ENCODE results near the gene SARNP. TPM values are rescaled to one million over a fixed set of nuclear protein-coding genes. Genes with fewer than 3 reads are reported as not detected.

SARNP gene
- polyA plus RNA-seq, 2 of the 4 experiments (the other 2 are of a cell fraction) = 123 to 198 TPM

- no peak for TF ChIP-seq REST (IDR thresholded peaks at IDR 0.05)
- TF ChIP-seq FOSL2 (IDR thresholded peaks at IDR 0.05) = no peak
- TF ChIP-seq FOSL2 (CRISPR knock-in tag; IDR thresholded peaks at IDR 0.05) = no peak
Observed at GRCh38 chr12:55719371-55719770, 98.2 kb downstream of the SARNP start (continued).

GRCh38 chr12:55718624-55719275 lies 98.8 kb downstream of the SARNP start:
- Histone ChIP-seq H3K4me1 (peaks cover 51% of the 10 kb centered on the region), H3K4me2 (no peak overlapping the region), H3K4me3 (no peak overlapping the region), H3K27ac (no peak overlapping the region), H3K9me3 (no peaks in the 10 kb centered on the region)
- ChIA-PET CTCF (interaction anchor here (1.2 to 12.3 kb wide), 6 partner anchors 11 to 224 kb away, joined by 4 to 139 read pairs (median 32); partner anchors contain the start of genes CD63, GDF11 and ITGA7), POLR2A (interaction anchor here (0.9 kb wide), 1 partner anchor 37 kb away, joined by 3 read pairs; a partner anchor contains a TSS)
- TF ChIP-seq EHMT2 (IDR thresholded peaks at IDR 0.05; ENCODE audit: low read depth) (no peak), HOXB5 (CRISPR knock-in tag; IDR thresholded peaks at IDR 0.05) (no peak), TFCP2L1 (CRISPR knock-in tag; IDR thresholded peaks at IDR 0.05) (no peak), ZFP36 (IDR thresholded peaks at IDR 0.05; ENCODE audit: borderline replicate concordance, partially characterized antibody) (no peak), EP300 (IDR thresholded peaks at IDR 0.05) (no peak), HDAC2 (IDR thresholded peaks at IDR 0.05) (no peak), ZC3H11A (IDR thresholded peaks at IDR 0.05) (no peak), JUNB (IDR thresholded peaks at IDR 0.05) (no peak), RAD21 (conservative IDR thresholded peaks at IDR 0.05 in 1 of 2, IDR thresholded peaks at IDR 0.05 in 1 of 2) (no peak), CEBPB (IDR thresholded peaks at IDR 0.05) (no peak), MAZ (IDR thresholded peaks at IDR 0.05; ENCODE audit: borderline replicate concordance, low read depth, low read length) (no peak), NFE2L2 (conservative IDR thresholded peaks at IDR 0.05; ENCODE audit: low read length) (no peak), CTCF (IDR thresholded peaks at IDR 0.05) (no peak), CBX2 (IDR thresholded peaks at IDR 0.05; ENCODE audit: borderline replicate concordance, low read depth) (no peak)
- TF ChIP-seq, protein P1, sequence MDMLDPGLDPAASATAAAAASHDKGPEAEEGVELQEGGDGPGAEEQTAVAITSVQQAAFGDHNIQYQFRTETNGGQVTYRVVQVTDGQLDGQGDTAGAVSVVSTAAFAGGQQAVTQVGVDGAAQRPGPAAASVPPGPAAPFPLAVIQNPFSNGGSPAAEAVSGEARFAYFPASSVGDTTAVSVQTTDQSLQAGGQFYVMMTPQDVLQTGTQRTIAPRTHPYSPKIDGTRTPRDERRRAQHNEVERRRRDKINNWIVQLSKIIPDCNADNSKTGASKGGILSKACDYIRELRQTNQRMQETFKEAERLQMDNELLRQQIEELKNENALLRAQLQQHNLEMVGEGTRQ (IDR thresholded peaks at IDR 0.05) = no peak
- TF ChIP-seq, protein P2, sequence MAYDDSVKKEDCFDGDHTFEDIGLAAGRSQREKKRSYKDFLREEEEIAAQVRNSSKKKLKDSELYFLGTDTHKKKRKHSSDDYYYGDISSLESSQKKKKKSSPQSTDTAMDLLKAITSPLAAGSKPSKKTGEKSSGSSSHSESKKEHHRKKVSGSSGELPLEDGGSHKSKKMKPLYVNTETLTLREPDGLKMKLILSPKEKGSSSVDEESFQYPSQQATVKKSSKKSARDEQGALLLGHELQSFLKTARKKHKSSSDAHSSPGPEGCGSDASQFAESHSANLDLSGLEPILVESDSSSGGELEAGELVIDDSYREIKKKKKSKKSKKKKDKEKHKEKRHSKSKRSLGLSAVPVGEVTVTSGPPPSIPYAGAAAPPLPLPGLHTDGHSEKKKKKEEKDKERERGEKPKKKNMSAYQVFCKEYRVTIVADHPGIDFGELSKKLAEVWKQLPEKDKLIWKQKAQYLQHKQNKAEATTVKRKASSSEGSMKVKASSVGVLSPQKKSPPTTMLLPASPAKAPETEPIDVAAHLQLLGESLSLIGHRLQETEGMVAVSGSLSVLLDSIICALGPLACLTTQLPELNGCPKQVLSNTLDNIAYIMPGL (CRISPR knock-in tag; IDR thresholded peaks at IDR 0.05; ENCODE audit: borderline replicate concordance) = no peak
- TF ChIP-seq, protein P3, sequence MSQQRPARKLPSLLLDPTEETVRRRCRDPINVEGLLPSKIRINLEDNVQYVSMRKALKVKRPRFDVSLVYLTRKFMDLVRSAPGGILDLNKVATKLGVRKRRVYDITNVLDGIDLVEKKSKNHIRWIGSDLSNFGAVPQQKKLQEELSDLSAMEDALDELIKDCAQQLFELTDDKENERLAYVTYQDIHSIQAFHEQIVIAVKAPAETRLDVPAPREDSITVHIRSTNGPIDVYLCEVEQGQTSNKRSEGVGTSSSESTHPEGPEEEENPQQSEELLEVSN (IDR thresholded peaks at IDR 0.05; ENCODE audit: borderline replicate concordance, low read depth) = no peak
- 81% methylated on average over 4 of the region's 4 CpGs for WGBS (ENCODE audit: missing lambda C conversion rate)
- no peak for FAIRE-seq
- ATAC-seq = no peak
- no peak for DNase-seq (ENCODE audit: low read depth in 1 of 2, low spot score in 1 of 2)
